Pancreas (tissue), 10 donors: Measurements from ENCODE around the gene CAPN13. TPM values are rescaled to one million over a fixed set of nuclear protein-coding genes. Genes with fewer than 3 reads are reported as not detected.
A peak's percentile ranks its signal among the peaks of the same experiment; 100 is the strongest.

ENCODE experiments used
- ATAC-seq, 4 donors: fragments of 200-7000 bp; cut with Tn5 transposase; one replicate each; pipeline versions ENCODE4 v1.8.0 to v1.9.1; 2020; ENCODE audit warnings: mild to moderate bottlenecking in 4 of 4, moderate library complexity in 4 of 4
- DNase-seq, 6 donors: peaks; one replicate each; pipeline ENCODE4 v3.0.0-alpha.2; 2020
- FAIRE-seq: peaks from 2 replicates; lab custom pipeline; 2012; peaks lifted over from hg19 to GRCh38; lab: Jason Lieb, UNC
- H3K27ac ChIP-seq, 4 donors: fragments of 200-600 bp; sonication (generic); 1 replicate in 3 of 4; 2 replicates in 1 of 4; pipeline versions ENCODE4 v1.5.0 to v1.8.0; 2020
- H3K27me3 ChIP-seq, 4 donors: fragments of 200-600 bp; one replicate each; pipeline ENCODE4 v1.8.0; 2021
- H3K36me3 ChIP-seq, 3 donors: fragments of 200-600 bp; sonication (generic) in 1 of 3; one replicate each; pipeline versions ENCODE4 v1.5.0 to v1.8.0; 2020 to 2021
- H3K4me1 ChIP-seq, 3 donors: fragments of 200-600 bp; one replicate each; pipeline ENCODE4 v1.8.0; 2021
- H3K4me3 ChIP-seq, 4 donors: fragments of 200-600 bp; sonication (generic) in 2 of 4; one replicate each; pipeline versions ENCODE4 v1.5.0 to v1.8.0; 2020 to 2021
- H3K9me3 ChIP-seq, 4 donors: fragments of 200-600 bp; one replicate each; pipeline ENCODE4 v1.8.0; 2021
- CTCF ChIP-seq, 4 donors: fragments of 200-600 bp; sonication (generic) in 3 of 4; IDR thresholded peaks; one replicate each; pipeline versions ENCODE4 v1.5.0 to v1.8.0; 2021; ENCODE audit warnings: antibody characterized with exemption in 4 of 4
- WGBS, 2 donors: extraction: QIAGEN DNeasy Blood & Tissue Kit; methylation state at CpG; one replicate each; pipeline ENCODE4 v1.1.7; 2013; 5-methylcytosine and 5-hydroxymethylcytosine counted together
- intact Hi-C, 3 donors: fragments of 100-400 bp; cut with DNase I; formaldehyde crosslinking; loops; one replicate each; pipeline versions ENCODE4 v1.11.1 to v1.14.2; 2022
- polyA plus RNA-seq, 2 donors: library from polyadenylated mRNA; stranded (reverse); fragments of 200-250 nt; gene quantifications; one replicate each; pipeline ENCODE4 v1.2.3, GENCODE V29; 2013
- total RNA-seq, 6 donors: library from RNA; stranded (reverse); fragmentation: NEBNext Ultra II Directional in 4 of 6; extraction: Animal tissue kit (Norgen Biotek cat#: 25700) in 4 of 6; gene quantifications; one replicate each; pipeline versions ENCODE4 v1.2.1 to v1.2.4, GENCODE V29; 2021 to 2023
- donor health status: healthy with polysubstance abuse.
- donor health status: DM: no; HTN: no; CAD: no; lungs with moderate emphysema.
- donor health status: DM: no; HTN: no; CAD: no.
- donor health status: control.
- donor health status: control.
- donor health status: Bipolar disorder and iron deficiency.
- donor health status: DM: yes; HTN: yes; CAD: no.
- donor health status: DM: no; HTN: no; CAD: no.
- donor health status: DM: no; HTN: no; CAD: no.
- donor health status: DM: yes; HTN: yes; CAD: no.

The CAPN13 gene
- total and polyA plus RNA-seq, 8 donors, result 2.7 to 18.3 (median 6.5) TPM

- no peaks in the 10 kb centered on the region for H3K9me3 ChIP-seq
- WGBS, 2 donors, result 87 to 91% methylated on average over 4 of the region's 4 CpGs
- no peak overlapping the region for H3K4me3 ChIP-seq
- H3K27ac ChIP-seq, result no peak overlapping the region
- intact Hi-C loops, result loop anchor here in 2 of 3 donors (5.0 to 10.0 kb wide), 2 partner anchors 622 to 625 kb away; no protein-coding TSS in a partner anchor
- no peaks in the 10 kb centered on the region for H3K27me3 ChIP-seq
- no peak for TF ChIP-seq CTCF (IDR thresholded peaks at IDR 0.05)
- H3K4me1 ChIP-seq, result no peaks in the 10 kb centered on the region
- H3K36me3 ChIP-seq, result no peaks in the 10 kb centered on the region
- ATAC-seq (no peak), FAIRE-seq (no peak), DNase-seq (peak in 1 of 6 donors; percentile 29)
Observed at GRCh38 chr2:30710016-30710415, 97.2 kb downstream of the CAPN13 start.

DNA sequence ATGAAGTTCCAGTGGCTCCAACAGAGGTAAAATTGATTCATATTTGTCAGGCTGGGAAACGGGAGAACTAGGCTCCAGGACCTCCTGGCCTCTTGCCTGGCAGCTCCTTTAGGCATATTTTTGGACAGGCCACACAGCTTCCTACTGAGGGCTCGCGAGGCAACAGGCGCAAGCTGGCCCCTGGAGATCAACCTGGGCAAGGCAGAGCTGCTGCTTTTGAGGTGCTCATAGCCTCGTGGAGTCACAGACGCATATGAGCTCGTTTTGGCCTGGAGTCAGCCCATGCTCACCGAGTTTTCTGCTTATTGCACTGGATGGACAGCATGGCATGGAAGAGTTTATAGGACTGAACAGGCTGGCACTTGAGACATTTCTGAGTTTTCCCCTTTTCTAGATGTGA is 97.7 kb downstream of the CAPN13 start:
- no peaks in the 10 kb centered on the region for H3K4me1 ChIP-seq
- DNase-seq (peak in 1 of 6 donors; percentile 26), ATAC-seq (no peak), FAIRE-seq (no peak)
- H3K9me3 ChIP-seq, result no peaks in the 10 kb centered on the region
- intact Hi-C loops, result loop anchor here in 2 of 3 donors (5.0 to 10.0 kb wide), 3 partner anchors 502 to 545 kb away; no protein-coding TSS in a partner anchor
- H3K4me3 ChIP-seq, result no peak overlapping the region
- no peak overlapping the region for H3K27ac ChIP-seq
- H3K27me3 ChIP-seq, result no peaks in the 10 kb centered on the region
- no peaks in the 10 kb centered on the region for H3K36me3 ChIP-seq
- TF ChIP-seq CTCF (IDR thresholded peaks at IDR 0.05), result no peak
- 72 to 87% methylated on average over 8 of the region's 8 CpGs for WGBS, 2 donors

DNA sequence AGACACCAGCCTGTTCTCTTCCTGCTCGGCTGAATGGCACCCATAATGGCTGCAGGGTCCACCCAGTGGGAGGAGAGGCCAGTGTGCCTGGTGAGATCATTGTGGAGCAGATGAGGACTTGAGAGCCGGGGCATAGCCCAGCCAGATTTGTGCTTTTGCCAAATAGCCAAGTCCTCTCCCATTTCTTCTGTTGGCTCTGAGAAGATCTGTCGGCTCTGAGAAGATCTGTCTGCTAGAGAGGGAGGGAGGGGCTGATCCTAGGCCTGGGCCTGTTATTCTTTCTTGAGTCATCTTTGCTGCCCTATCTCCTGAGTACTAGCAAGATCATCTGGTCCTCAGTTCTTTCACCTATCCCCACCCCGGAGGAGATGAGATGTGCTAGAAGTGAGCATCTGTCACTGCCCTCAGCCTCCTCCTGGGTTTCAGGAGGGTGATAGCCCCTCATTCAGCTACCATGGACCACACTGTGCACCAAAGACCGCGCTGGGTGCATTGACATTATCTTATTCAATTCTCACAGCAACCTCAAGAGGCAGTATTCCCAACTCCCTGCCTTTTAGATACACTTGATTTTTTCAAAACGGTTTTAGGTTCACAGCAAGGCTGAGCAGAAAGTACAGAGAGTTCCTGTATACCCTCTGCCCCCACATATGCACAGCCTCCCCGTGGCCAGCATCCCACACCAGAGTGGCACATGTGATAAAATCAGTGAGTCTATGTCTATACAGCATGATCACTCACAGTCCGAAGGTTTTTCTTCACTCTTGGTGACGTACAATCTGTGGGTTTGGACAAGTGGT is 98.6 kb downstream of the CAPN13 start:
- peak in 1 of 6 donors; percentile 27 for DNase-seq
- no peaks in the 10 kb centered on the region for H3K4me1 ChIP-seq
- peak in 1 of 4 donors; percentile 13 for TF ChIP-seq CTCF (IDR thresholded peaks at IDR 0.05)
- no peaks in the 10 kb centered on the region for H3K27me3 ChIP-seq
- intact Hi-C loops, result loop anchor here in 2 of 3 donors (5.0 to 10.0 kb wide), 3 partner anchors 501 to 544 kb away; no protein-coding TSS in a partner anchor
- no peak overlapping the region for H3K27ac ChIP-seq
- H3K36me3 ChIP-seq, result no peaks in the 10 kb centered on the region
- no peak for FAIRE-seq
- no peak overlapping the region for H3K4me3 ChIP-seq
- H3K9me3 ChIP-seq, result no peaks in the 10 kb centered on the region
- WGBS, 2 donors, result 55 to 63% methylated on average over 10 of the region's 10 CpGs
- no peak for ATAC-seq

- Histone ChIP-seq H3K4me1 (no peaks in the 10 kb centered on the region), H3K36me3 (no peaks in the 10 kb centered on the region), H3K9me3 (no peaks in the 10 kb centered on the region), H3K27me3 (no peaks in the 10 kb centered on the region), H3K27ac (no peak overlapping the region), H3K4me3 (no peak overlapping the region)
- intact Hi-C loops, result loop anchor here in 2 of 3 donors (2.0 to 10.0 kb wide), 4 partner anchors 500 to 543 kb away; no protein-coding TSS in a partner anchor
- no peak for FAIRE-seq
- DNase-seq, result peak in 1 of 6 donors; percentile 23
- WGBS, 2 donors, result 27 to 35% methylated on average over 8 of the region's 8 CpGs
- no peak for ATAC-seq
- no peak for TF ChIP-seq CTCF (IDR thresholded peaks at IDR 0.05)
Observed at GRCh38 chr2:30707304-30707903, 99.8 kb downstream of the CAPN13 start.
